Endometrium (tissue), 2 donors: ENCODE data around the gene MMP3.

Experiments
- FAIRE-seq: peaks from 2 replicates; lab custom pipeline; 2012; peaks lifted over from hg19 to GRCh38; lab: Jason Lieb, UNC
- donor health status: control.
- donor health status: control.

Gene MMP3

GRCh38 chr11:102788334-102788995, 54.9 kb downstream of the MMP3 start:
- no peak for FAIRE-seq
